Retinal pigment epithelial cell (primary cell): ENCODE data around the gene FBXO2.
"Not testable (repeated sequence)": the region's sequence is repeated elsewhere in the genome, so short reads cannot be mapped to it uniquely, and the experiment has no call there.

ENCODE experiments used
- DNase-seq: peaks from one replicate; pipeline ENCODE4 v3.0.0-alpha.2; 2010; ENCODE audit warnings: low read depth
- H3K4me3 ChIP-seq: 2 replicates; pipeline ENCODE4 v1.5.1; 2011; ENCODE audit warnings: mild to moderate bottlenecking, low read length, control low read depth, moderate library complexity
- CTCF ChIP-seq: conservative IDR thresholded peaks from 2 replicates; pipeline ENCODE4 v1.5.1; 2011; ENCODE audit warnings: low read depth, low read length, control low read depth, inconsistent platforms

The FBXO2 gene

GRCh38 chr1:11648039-11648438, 6.2 kb downstream of the FBXO2 start:
- DNase-seq, result no peak
- no peak for TF ChIP-seq CTCF
- H3K4me3 ChIP-seq, result no peak overlapping the region

- no peak for DNase-seq
- H3K4me3 ChIP-seq, result no peak overlapping the region
- TF ChIP-seq CTCF, result no peak
These were observed 6.9 kb downstream of the FBXO2 start for GRCh38 chr1:11647333-11647732.

- DNase-seq, result no peak
- H3K4me3 ChIP-seq, result no peak overlapping the region
- TF ChIP-seq CTCF, result no peak
These were observed 7.9 kb downstream of the FBXO2 start for GRCh38 chr1:11646317-11646716.

GRCh38 chr1:11645670-11646265, 8.5 kb downstream of the FBXO2 start:
- no peak overlapping the region for H3K4me3 ChIP-seq
- TF ChIP-seq CTCF, result peak; percentile 88
- DNase-seq, result peak; percentile 19

GRCh38 chr1:11645270-11645669, 9.0 kb downstream of the FBXO2 start:
- no peak overlapping the region for H3K4me3 ChIP-seq
- TF ChIP-seq CTCF, result no peak
- DNase-seq, result no peak

GRCh38 chr1:11643782-11644181, 10.4 kb downstream of the FBXO2 start:
- no peak for DNase-seq
- no peak for TF ChIP-seq CTCF
- H3K4me3 ChIP-seq, result no peak overlapping the region

GRCh38 chr1:11642418-11643017, 11.7 kb downstream of the FBXO2 start:
- peak; percentile 98 for TF ChIP-seq CTCF
- DNase-seq, H3K4me3 ChIP-seq: not testable (repeated sequence)
